Smooth muscle cell (in vitro differentiated cells): Measurements from ENCODE around the gene OR2H1. TPM values are rescaled to one million over a fixed set of nuclear protein-coding genes. Genes with fewer than 3 reads are reported as not detected.

Experiments
- DNase-seq: peaks from one replicate; lab custom pipeline; 2025; ENCODE audit not compliant: unreplicated experiment; lab: John Stamatoyannopoulos, UW
- H2AFZ ChIP-seq: fragments of 200-600 bp; sonication (generic); 2 replicates; pipeline ENCODE4 v1.6.0; 2016; ENCODE audit warnings: antibody characterized with exemption, low read depth, mild to moderate bottlenecking
- H3F3A ChIP-seq: fragments of 200-600 bp; sonication (generic); 2 replicates; pipeline ENCODE4 v1.6.0; 2017; ENCODE audit warnings: antibody characterized with exemption, low read depth
- H3K27ac ChIP-seq: fragments of 200-600 bp; sonication (generic); 2 replicates; pipeline ENCODE4 v1.5.1; 2016; ENCODE audit warnings: low read depth, mild to moderate bottlenecking
- H3K27me3 ChIP-seq: fragments of 200-600 bp; sonication (generic); 2 replicates; pipeline ENCODE4 v1.6.1; 2016; ENCODE audit warnings: low read depth, mild to moderate bottlenecking
- H3K36me3 ChIP-seq: fragments of 200-600 bp; sonication (generic); 2 replicates; pipeline ENCODE4 v1.5.1; 2016; ENCODE audit warnings: low read depth
- H3K4me1 ChIP-seq: fragments of 200-600 bp; sonication (generic); 2 replicates; pipeline ENCODE4 v1.5.1; 2016; ENCODE audit warnings: low read depth
- H3K4me2 ChIP-seq: fragments of 200-600 bp; sonication (generic); 2 replicates; pipeline ENCODE4 v1.6.0; 2016; ENCODE audit warnings: mild to moderate bottlenecking
- H3K4me3 ChIP-seq: fragments of 200-600 bp; sonication (generic); 2 replicates; pipeline ENCODE4 v1.5.1; 2016; ENCODE audit warnings: mild to moderate bottlenecking
- H3K79me2 ChIP-seq: fragments of 200-600 bp; sonication (generic); 2 replicates; pipeline ENCODE4 v1.6.0; 2016; ENCODE audit warnings: low read depth, mild to moderate bottlenecking
- H3K9ac ChIP-seq: fragments of 200-600 bp; sonication (generic); 2 replicates; pipeline ENCODE4 v1.6.0; 2016; ENCODE audit warnings: low read depth
- H3K9me3 ChIP-seq: fragments of 200-600 bp; sonication (generic); replicated peaks from 2 replicates; pipeline ENCODE4 v1.5.1; 2016; ENCODE audit warnings: low read depth
- H4K20me1 ChIP-seq: fragments of 200-600 bp; sonication (generic); 2 replicates; pipeline ENCODE4 v1.6.0; 2016; ENCODE audit warnings: low read depth
- WGBS: methylation state at CpG from one replicate; pipeline ENCODE4 v1.1.7; 2016; ENCODE audit warnings: low lambda C conversion rate; 5-methylcytosine and 5-hydroxymethylcytosine counted together
- polyA plus RNA-seq: library from polyadenylated mRNA; unstranded; fragments of >200 nt; fragmentation: Nextera tagmentation; extraction: Ambion mirVana; gene quantifications from 2 replicates; pipeline ENCODE4 v1.2.1, GENCODE V29; 2016
- total RNA-seq: library from RNA; depleted of rRNA; stranded (reverse); fragments of >200 nt; gene quantifications from 2 replicates; pipeline ENCODE4 v1.2.3, GENCODE V29; 2014
- TF ChIP-seq, protein P1 (sequence below): fragments of 200-600 bp; sonication (generic); IDR thresholded peaks from 2 replicates; pipeline ENCODE4 v1.5.1; 2017; ENCODE audit warnings: borderline replicate concordance, mild to moderate bottlenecking, antibody characterized with exemption; ENCODE audit not compliant: insufficient read depth, poor library complexity, severe bottlenecking

The OR2H1 gene
- total and polyA plus RNA-seq, 2 experiments from 2014 or later: not detected

DNA sequence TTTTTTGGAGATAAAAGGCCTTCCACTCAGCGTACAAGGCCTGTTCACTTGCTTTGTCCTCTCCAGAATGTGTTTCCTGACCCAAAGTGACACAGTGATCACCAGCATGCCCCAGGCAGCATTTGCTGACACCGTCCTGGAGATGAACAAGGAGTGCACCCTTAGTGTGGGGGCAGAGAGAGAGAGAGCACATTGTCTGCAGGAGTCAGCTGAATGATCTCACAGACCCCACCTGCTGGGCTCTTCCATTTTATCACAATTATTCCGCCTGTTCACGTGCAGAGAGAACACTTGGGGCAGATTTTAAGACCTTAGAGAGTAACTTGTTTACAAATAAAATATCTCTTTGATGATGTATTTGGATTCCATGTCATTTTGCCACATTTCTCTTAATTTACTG is 53.2 kb downstream of the OR2H1 start:
- Histone ChIP-seq H3K36me3 (no peaks in the 10 kb centered on the region), H2AFZ (no peak overlapping the region), H3K9me3 (no peaks in the 10 kb centered on the region), H3K27me3 (no peaks in the 10 kb centered on the region), H3K4me3 (no peak overlapping the region), H4K20me1 (no peaks in the 10 kb centered on the region), H3F3A (no peaks in the 10 kb centered on the region), H3K79me2 (no peaks in the 10 kb centered on the region), H3K9ac (no peak overlapping the region), H3K4me1 (no peaks in the 10 kb centered on the region), H3K27ac (no peak overlapping the region), H3K4me2 (no peak overlapping the region)
- TF ChIP-seq, protein P1, sequence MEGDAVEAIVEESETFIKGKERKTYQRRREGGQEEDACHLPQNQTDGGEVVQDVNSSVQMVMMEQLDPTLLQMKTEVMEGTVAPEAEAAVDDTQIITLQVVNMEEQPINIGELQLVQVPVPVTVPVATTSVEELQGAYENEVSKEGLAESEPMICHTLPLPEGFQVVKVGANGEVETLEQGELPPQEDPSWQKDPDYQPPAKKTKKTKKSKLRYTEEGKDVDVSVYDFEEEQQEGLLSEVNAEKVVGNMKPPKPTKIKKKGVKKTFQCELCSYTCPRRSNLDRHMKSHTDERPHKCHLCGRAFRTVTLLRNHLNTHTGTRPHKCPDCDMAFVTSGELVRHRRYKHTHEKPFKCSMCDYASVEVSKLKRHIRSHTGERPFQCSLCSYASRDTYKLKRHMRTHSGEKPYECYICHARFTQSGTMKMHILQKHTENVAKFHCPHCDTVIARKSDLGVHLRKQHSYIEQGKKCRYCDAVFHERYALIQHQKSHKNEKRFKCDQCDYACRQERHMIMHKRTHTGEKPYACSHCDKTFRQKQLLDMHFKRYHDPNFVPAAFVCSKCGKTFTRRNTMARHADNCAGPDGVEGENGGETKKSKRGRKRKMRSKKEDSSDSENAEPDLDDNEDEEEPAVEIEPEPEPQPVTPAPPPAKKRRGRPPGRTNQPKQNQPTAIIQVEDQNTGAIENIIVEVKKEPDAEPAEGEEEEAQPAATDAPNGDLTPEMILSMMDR: no peak
- WGBS: 67% methylated on average over 4 of the region's 4 CpGs
- DNase-seq: no peak

DNA sequence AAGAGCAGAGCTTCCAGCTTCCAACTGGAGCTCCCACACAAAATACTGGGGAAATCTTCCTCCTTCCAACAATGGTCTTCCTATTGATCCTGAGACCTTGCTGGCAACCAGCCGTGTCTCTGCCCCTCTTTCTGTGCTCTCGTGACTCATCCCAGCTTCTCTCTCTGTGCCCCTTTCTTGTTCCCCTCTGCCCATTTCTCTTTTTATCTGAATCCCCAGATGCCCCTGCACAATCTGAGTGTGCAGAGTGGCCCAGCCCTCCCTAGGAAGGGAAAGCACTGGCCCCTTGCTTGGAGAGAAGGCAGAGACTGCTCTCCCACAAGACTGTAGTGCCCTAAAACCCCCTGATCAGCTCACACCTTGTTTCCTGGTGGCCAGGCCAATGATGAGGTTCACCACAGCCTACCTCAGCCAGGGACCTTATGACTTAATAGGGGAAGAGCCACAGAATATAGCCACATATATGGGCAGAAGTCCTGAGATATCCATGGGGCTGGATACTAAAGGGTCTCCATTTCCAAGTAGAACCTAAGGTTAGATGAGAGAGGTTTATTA is 53.9 kb downstream of the OR2H1 start:
- Histone ChIP-seq H3K9me3 (no peaks in the 10 kb centered on the region), H3K27me3 (no peaks in the 10 kb centered on the region), H3F3A (no peaks in the 10 kb centered on the region), H3K79me2 (no peaks in the 10 kb centered on the region), H3K9ac (no peak overlapping the region), H3K4me3 (no peak overlapping the region), H3K36me3 (no peaks in the 10 kb centered on the region), H3K4me2 (no peak overlapping the region), H3K4me1 (no peaks in the 10 kb centered on the region), H4K20me1 (no peaks in the 10 kb centered on the region), H3K27ac (no peak overlapping the region), H2AFZ (no peak overlapping the region)
- TF ChIP-seq, protein P1: no peak
- 85% methylated on average over 2 of the region's 2 CpGs for WGBS
- no peak for DNase-seq

Other genes with a start within 250 kb of the OR2H1 start
- not detected in 2 replicates for gene OR14J1, start 155.5 kb upstream of the OR2H1 start, total RNA-seq
- gene OR14J1, start 155.5 kb upstream of the OR2H1 start, polyA plus RNA-seq: not detected in 2 replicates
- not detected in 2 replicates for gene OR5V1, start 88.3 kb upstream of the OR2H1 start, total RNA-seq
- gene OR5V1, start 88.3 kb upstream of the OR2H1 start, polyA plus RNA-seq: not detected in 2 replicates
- gene OR12D3, start 81.9 kb upstream of the OR2H1 start, total RNA-seq: not detected in 2 replicates
- not detected in 2 replicates for gene OR12D3, start 81.9 kb upstream of the OR2H1 start, polyA plus RNA-seq
- gene OR12D2, start 61.5 kb upstream of the OR2H1 start, total RNA-seq: not detected in 2 replicates
- gene OR12D2, start 61.5 kb upstream of the OR2H1 start, polyA plus RNA-seq: not detected in 2 replicates
- not detected in 2 replicates for gene OR12D1, start 42.2 kb upstream of the OR2H1 start, total RNA-seq
- gene OR12D1, start 42.2 kb upstream of the OR2H1 start, polyA plus RNA-seq: not detected in 2 replicates
- gene OR10C1, start 17.8 kb upstream of the OR2H1 start, total RNA-seq: not detected in 2 replicates
- not detected in 2 replicates for gene OR10C1, start 17.8 kb upstream of the OR2H1 start, polyA plus RNA-seq
- not detected in 2 replicates for gene OR11A1, start 84 bp upstream of the OR2H1 start, total RNA-seq
- not detected in 2 replicates for gene OR11A1, start 84 bp upstream of the OR2H1 start, polyA plus RNA-seq
- gene MAS1L, start 30.8 kb downstream of the OR2H1 start, total RNA-seq: not detected in 2 replicates
- not detected in 2 replicates for gene MAS1L, start 30.8 kb downstream of the OR2H1 start, polyA plus RNA-seq
- gene UBD, start 102.6 kb downstream of the OR2H1 start, total RNA-seq: not detected in 2 replicates
- 0.38 and 0.60 TPM in 2 replicates for gene UBD, start 102.6 kb downstream of the OR2H1 start, polyA plus RNA-seq
- not detected in 2 replicates for gene OR2H2, start 128.0 kb downstream of the OR2H1 start, total RNA-seq
- gene OR2H2, start 128.0 kb downstream of the OR2H1 start, polyA plus RNA-seq: 0.19 TPM in 1 of 2 replicates, not detected in the other
- gene GABBR1, start 176.0 kb downstream of the OR2H1 start, total RNA-seq: 26.0 and 43.9 TPM in 2 replicates
- gene GABBR1, start 176.0 kb downstream of the OR2H1 start, polyA plus RNA-seq: 13.2 and 24.0 TPM in 2 replicates
- not detected in 2 replicates for gene MOG, start 199.9 kb downstream of the OR2H1 start, total RNA-seq
- not detected in 2 replicates for gene MOG, start 199.9 kb downstream of the OR2H1 start, polyA plus RNA-seq
- gene ZFP57, start 224.0 kb downstream of the OR2H1 start, total RNA-seq: not detected in 2 replicates
- gene ZFP57, start 224.0 kb downstream of the OR2H1 start, polyA plus RNA-seq: 0.38 TPM in 1 of 2 replicates, not detected in the other